CD4-positive, alpha-beta T cell treated with Interleukin-6 for 4 hours (primary cell): Measurements from ENCODE around the gene NTSR1.

Experiments
- DNase-seq: peaks from one replicate; pipeline ENCODE4 v3.0.0-alpha.2; 2020; ENCODE audit warnings: mixed read lengths

Gene NTSR1

DNA sequence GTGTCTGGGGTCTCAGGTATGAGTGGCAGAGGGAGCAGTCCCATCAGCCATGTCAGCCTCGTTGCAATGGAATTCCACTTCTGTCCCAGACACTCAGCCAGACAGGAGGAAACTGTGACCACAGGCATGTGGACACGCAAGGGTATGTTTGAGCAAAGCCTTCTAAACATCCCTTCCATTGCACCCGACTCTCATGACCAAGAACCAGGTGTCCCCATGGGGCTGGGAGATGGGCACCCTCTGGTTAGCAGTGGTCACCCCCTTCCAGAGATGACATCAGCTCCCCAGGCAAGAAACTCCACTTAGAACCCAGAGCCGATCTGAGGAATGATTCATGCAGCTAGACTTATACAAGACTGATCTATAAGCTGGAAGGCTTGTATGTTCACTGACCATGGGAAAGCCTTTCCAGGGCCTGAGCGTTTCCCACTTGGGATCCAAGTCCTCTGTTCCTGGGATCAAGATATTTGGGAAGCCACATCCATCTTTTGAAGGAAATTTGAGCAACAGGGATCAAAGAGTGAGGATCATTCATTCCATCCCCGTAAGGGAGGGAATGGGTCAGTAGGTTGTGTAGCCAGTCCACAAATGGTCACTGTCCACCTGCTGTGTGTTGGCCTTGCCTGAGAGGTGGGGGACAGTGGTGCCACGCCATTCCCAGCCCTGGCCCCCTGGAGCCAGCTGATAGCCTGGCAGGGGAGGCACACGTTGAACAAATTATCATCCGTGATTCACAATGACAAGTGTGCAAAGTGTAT lies 83.7 kb downstream of the NTSR1 start:
- DNase-seq: no peak

- no peak for DNase-seq
Measured at GRCh38 chr20:62792940-62793756, 84.5 kb downstream of the NTSR1 start.

GRCh38 chr20:62793757-62794006 lies 85.0 kb downstream of the NTSR1 start:
- no peak for DNase-seq

GRCh38 chr20:62794007-62794724 lies 85.5 kb downstream of the NTSR1 start:
- peak; percentile 97 for DNase-seq

DNA sequence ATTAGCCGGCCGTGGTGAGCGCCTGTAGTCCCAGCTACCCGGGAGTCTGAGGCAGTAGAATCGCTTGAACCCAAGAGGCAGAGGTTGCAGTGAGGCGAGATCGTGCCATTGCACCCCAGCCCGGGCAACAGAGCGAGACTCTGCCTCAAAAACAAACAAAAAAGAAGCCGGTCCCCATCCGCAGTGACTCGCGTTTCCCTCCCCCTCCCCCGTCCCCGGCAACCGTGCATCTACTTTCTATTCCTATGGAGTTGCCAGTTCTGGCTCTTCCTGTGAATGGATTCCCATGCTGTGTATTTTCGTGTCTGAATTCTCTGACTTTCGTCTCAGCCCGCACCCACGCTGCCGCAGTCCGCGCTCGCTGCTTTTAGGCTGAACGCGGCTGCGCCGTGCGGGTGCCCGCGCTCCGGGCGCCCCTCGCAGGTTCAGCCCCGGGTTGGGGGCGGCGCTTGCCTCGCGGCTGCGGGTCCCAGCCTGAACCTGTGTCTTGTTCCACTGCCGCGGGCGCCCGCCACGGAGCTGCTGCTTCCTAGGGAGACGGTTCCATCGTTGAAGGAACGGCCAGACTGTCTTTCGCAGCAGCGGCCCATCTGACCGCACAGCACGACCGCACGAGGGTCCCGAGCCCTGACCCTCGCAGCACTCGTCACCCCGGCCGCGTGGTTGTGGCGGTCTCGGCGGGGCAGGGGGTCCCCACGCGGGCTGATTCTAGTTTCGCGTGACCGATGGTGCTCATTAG lies 86.6 kb downstream of the NTSR1 start:
- DNase-seq: peak; percentile 80

DNA sequence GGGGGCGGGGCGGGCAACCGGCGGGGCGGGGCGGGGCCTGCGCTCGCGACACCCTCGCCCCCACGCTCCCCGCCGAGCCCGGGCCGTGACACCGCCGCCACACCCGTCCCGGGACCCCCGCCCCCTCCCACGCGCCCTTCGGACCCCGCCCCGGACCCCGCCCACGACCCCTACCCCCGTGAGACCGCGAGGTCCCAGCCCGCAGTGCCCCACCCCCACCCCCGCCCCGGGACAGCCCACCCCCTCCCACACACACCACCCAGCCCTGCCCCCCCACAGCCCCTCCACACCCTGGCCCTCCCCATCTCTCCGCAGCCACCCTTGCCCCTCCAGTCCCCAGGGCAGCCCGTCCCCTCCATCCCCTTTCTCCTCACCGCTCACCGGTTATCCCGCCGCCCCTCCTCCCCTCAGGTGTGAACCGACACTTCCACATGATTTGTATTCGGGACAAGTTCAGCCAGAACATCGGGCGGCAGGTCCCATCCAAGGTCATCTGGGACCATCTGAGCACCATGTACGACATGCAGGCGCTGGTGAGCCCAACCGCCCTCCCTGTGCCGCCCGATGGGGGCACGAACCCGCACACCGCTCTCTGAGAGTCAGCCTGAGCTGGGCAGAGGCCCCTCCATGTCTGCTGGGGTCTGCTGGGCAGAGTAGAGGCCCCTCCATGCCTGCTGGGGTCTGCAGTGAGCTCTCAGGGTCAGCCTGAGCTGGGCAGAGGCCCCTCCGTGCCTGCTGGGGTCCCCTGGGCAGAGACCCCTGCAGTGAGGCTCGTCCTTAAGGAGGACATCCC lies 88.3 kb downstream of the NTSR1 start:
- no peak for DNase-seq

- DNase-seq: no peak
Measured at GRCh38 chr20:62797671-62798532, 89.3 kb downstream of the NTSR1 start.

- DNase-seq: no peak
Measured at GRCh38 chr20:62799036-62799435, 90.4 kb downstream of the NTSR1 start.

DNA sequence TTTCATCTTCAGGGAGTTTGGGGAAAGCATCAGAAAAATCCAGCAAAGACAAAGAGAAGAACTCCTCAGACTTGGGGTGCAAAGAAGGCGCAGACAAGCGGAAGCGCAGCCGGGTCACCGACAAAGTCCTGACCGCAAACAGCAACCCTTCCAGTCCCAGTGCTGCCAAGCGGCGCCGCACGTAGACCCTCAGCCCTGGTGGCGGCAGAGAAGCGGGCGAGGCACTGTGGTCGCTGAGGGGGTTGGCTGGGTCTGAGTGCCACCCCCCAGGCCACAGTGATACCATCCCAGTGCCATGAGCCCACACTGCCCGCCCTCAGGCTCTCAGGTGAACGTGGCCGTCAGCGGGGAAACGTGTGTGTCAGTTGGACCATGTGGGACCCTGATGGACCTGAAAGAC lies 90.8 kb downstream of the NTSR1 start:
- DNase-seq: no peak

DNA sequence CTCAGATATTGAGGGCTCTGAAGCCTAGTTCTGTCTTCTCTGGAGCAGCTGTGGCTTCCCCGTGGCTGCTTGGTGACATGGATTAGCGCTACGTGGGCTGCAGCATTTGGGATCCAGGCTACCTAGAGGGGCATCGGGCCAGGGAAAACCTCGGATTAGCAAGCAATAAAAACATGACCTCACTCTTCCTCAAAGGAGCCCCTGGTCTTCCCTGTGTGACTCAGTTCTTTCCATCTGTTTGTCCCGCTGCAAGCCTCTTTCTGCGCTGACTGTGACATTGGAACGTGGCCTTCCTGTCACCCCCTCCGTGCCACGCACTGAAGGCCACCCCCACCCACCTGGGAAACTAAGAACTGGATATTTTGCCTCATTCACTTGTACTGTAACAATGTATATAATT lies 91.2 kb downstream of the NTSR1 start:
- no peak for DNase-seq

- DNase-seq: no peak
Measured at GRCh38 chr20:62800314-62801259, 92.0 kb downstream of the NTSR1 start.

DNA sequence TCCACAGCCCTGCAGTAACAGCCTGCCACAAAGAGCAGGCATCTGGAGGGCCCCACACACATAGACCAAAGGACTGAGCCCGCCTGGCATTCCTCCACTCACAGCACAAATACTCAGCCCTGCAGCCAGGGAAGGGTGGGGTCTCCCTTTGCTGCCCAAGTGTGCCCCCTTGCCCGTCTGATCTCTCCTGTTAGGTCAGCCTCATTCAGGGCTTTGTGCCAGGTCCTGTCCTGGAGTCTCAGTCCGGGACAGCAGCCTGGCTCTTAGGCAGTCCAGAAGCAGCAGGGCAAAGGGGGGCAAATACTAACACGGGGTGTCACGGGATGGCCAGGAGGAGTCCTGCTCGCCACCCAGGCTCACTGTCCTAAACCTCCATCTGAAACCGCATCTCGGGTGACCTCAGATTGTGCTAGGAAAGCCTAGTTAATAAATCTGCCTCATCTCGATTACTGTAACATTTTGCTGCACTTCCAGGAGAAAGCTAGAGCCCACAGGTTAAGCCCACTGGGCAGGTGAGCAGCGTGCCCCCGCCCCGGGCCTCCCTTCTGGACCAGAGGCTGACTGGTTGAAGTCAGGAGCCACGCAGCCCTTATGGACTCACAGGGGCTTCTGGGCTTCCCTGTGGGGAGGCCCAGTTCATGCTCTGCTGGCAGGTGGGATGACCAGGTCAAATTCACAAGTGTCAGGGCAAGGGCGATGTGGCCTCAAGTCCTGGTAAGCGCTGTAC lies 92.8 kb downstream of the NTSR1 start:
- no peak for DNase-seq

DNA sequence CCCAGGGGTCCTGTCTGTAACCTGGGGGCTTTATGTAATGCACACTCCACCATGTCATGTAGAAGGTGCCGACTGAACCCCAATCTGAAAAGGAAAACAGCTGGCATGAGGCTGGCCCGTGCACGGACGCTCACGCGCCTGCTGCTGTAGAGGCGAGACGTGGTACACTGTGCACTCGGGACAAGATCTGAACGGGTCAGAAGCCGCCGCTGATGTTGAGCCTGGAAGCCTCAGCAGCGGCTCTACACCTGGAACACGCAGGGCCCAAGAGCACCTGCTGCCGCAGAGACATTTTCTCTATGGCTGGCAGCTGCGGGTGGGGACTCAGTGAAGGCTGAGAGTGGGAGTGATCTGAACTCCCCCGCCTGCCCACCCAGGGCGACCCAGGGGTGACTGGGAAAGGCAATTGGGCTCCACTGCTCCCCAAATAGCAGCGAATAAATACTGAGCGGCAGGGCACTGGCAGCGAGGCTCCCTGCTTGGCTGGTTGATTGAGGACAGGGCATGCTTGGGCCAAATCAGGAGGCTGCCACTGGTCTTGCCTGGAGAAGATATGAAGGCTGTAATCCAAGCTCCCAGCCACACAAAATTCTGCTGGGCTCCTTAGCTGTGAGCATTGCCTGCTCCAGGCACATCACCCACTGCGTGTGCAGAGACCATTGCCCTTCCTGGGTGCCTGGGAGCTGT lies 93.5 kb downstream of the NTSR1 start:
- no peak for DNase-seq

- DNase-seq: peak; percentile 32
Measured at GRCh38 chr20:62804021-62804626, 95.5 kb downstream of the NTSR1 start.

DNA sequence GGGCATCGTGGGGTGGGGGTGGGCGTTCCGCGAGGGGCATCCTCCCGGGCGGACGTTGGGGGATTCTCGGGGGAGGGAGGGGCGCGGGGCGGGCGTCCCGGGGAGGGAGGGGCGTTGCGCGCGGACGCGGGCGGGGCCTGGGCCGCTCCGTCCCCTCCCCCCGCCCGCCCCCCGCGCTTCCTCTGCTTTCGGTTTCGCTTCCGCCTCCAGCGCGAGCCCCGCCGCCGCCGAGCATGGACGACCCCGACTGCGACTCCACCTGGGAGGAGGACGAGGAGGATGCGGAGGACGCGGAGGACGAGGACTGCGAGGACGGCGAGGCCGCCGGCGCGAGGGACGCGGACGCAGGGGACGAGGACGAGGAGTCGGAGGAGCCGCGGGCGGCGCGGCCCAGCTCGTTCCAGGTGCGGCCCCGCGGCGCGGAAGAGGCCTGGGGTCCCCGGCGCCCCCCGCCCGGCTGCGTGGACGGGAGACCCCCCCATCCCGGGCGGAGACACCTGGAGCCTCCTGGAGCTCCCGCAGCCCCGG lies 96.1 kb downstream of the NTSR1 start, which contains the start of gene OGFR:
OGFR (plus strand) TSS at position 209 of the 528 bp plus-strand sequence; CDS start at position 234, 25 bp downstream.
- DNase-seq: peak; percentile 82

DNA sequence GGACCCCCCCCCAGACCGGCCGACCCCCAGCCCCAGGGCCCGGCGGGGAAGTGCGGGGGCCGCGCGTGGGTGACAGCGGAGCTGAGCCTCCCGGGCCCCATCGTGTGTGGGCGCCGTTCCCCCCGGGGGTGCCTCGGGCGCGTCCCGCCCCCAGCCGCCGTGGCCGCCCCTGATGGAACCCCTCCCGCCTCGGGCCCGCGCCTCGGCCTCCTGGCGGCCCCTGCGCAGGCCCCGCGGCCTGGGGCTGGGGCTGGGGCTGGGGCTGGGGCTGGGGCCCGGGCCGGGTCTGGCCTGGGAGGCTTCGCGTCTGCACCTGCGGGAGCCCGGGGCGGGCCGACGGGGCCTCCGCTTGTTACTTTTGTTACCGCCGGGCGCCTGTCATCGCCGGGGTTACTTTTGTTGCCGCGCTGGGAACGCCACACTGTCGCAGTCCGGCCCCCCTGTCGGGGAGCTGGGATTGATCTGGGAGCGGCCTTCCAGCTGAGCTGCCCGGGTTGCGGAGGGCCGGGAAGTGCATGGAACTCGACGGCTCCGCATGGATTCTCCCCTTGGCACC lies 96.6 kb downstream of the NTSR1 start:
- DNase-seq: peak; percentile 39

- no peak for DNase-seq
Measured at GRCh38 chr20:62805711-62806382, 97.2 kb downstream of the NTSR1 start.
